Inferior parietal cortex (tissue), 1 donor: ENCODE data around the gene SRGAP3.
A peak's percentile ranks its signal among the peaks of the same experiment; 100 is the strongest.

ENCODE experiments used
- DNase-seq: peaks from one replicate; pipeline ENCODE4 v3.0.0-alpha.2; 2016; ENCODE audit errors: extremely low spot score

SRGAP3 gene

DNA sequence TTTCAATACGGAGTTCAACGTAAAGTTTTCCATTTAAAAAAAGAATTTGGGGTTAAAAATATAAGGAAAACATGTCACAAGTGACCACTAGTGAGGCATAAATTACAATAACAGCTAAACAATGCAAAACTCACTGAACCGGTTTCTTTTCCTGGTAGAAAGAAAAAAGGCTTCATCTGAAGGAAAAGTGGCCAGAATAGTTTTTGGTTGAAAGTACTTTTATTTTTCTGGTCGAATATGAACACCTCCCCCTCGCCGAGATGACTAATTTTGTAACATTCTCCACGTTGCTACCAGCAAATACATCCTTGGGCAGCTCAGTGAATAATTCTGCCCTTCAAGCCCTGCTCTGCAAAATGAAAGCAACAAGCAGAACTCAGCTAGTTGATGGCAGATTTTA lies 3.9 kb upstream of the SRGAP3 start:
- DNase-seq, result no peak

DNA sequence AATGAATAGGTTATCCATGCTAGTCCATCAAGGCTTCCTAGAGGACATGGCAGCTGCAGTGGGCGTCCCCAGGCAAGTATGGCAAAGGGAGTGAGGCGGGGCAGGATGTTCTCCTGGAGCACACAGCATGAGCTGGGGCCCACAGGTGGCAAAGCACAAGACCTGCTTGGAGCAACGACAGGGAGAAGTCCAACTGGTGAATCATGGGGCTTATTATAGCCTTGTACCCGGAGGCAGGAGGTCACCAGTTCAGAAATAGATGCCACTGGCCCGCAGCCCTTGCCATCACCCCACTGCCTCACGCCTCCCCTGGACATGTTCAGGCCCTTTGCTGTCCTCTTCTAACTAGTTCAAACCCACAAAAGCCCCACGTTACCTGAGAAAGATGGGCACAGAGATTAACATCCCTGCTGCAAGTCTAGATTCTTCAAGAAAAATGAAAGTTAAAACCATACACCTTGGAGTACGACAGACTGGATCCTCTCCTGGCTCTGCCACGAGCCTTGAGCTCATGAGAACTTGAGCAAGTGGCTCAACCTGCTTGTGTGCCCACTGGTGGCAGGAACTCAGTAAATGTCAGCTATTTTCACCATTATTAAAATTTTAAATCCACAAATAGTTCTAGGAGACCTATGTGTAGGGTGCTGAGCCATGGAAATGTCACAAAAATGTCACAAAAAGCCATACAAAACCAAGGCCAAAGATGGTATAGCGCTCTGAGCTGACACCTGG lies 1.8 kb upstream of the SRGAP3 start:
- no peak for DNase-seq

DNA sequence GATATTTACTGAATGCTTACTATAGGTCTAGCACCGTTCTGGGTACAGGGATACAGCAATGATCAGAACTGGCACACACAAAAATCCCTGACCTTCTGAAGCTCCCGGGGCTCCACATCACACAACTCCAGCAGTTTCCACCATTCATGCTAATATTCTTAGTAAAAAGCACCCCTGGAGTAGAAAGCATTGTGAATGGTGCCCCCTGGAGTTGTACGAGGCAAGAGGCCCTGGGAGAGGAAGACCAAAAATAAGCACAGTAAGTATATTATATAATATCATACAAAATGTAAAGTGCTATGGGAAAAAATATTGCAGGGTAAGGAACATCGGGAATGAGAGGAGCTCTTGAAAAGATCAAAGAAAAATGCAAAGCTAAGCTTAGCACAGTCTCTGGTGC lies 790 bp upstream of the SRGAP3 start:
- peak; percentile 59 for DNase-seq

DNA sequence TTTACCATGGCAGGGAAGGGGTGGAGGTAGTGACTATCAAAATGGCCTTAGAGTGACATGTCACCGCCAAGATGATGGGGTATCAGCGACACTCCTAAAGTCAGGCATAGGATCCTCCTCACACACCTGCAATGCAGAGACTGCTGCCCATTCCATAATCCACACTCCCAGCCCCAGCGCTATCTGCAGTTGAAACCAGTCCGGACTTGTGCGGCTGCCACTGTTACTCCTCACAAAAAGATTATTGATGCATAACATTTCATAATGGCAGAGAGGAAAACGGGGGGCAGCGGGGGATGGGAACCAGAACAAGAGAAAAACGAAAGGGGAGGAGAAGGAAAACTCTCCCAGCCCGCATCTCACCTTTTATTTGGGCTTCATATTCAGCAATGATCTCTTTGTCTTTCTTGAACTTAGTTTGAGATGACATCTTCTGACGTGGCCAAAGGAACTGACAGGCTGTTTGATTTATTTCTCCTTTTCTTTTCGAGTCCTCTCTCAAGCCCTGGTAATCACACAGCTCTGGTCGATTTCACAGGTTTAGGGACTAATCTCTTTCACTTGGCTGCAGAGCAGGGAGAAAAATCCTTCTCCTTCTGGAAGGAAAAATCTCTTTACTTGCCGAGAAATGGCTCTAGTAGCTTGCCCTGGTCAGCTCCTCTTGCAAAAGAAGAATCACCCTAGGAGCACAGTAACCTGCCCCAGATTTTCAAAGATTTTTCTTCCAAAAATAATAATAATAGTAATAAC lies 749 bp downstream of the SRGAP3 start:
- no peak for DNase-seq

DNA sequence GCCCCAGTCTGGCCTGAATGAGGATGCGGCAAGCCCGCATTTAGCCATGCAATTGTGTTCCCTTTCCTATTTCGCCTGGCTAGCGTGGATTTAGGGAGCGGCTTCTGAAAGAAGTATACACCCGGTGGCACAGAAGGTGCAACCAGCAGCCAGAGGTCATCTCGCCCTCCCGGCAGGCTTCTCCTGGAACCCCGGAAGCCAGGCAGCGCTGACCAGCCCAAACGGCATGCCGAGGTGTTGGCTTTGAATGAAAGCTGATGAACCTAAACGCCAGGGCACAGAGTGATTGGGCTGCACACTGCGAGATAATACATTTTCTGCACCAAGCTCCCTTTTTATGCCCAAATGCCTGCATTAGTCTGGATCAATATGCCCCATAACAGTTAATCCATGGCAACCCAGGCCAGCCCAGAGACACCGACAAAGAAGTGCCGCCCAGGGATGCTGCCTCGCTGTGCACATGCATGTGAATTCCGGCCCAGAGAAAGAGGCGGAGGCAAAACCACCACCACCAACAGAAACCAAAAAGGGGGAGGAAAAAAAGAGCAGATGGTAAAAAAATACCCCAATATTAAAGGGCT lies 1.4 kb downstream of the SRGAP3 start:
- DNase-seq, result no peak

DNA sequence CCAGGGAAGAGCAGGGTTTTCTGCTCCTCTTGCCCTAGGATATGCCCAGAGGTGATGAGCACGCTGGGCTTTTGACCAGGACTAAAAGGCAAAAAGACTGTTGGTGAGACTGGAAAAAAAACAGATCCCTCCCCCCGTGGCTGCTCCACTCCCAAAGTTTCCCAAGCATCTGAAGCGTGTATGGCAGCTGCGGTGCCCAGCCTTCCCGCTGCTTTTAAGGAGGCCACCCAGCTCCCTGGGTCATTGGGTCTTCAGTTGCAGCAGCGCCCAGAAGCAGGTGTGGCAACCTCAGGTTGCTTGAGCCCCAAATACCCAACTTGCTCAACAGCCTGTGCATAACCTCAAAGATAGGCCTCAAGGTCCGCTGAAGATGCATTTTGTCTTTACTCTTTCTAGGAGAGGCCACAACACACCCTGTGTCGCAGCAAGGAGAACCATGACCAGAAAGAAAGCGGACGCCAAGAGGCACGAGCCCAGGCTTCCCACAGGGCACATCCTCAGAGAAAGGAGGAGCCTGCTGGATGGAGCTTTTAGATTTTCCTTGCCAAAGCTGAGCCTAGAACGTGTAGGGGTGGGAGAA lies 2.0 kb downstream of the SRGAP3 start:
- DNase-seq, result no peak

DNA sequence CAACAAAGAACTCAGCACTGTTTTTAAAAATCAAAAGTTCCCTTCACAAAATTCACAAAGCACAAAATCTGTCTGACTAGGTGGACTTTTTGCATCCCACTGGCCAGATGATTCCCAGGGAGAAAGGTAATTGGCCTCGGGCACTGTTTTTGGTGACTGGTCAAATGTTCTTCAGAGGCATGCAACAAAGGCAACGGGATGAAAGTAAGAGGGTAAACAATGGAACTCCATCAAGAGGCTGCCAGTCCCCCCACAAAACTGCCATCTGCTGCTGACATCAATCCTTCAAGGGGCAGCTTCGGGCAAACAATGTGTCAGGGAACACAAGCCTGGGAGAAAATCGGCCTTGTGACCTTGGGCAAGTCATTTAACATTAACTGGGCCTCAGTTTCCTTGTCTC lies 3.3 kb downstream of the SRGAP3 start:
- no peak for DNase-seq

DNA sequence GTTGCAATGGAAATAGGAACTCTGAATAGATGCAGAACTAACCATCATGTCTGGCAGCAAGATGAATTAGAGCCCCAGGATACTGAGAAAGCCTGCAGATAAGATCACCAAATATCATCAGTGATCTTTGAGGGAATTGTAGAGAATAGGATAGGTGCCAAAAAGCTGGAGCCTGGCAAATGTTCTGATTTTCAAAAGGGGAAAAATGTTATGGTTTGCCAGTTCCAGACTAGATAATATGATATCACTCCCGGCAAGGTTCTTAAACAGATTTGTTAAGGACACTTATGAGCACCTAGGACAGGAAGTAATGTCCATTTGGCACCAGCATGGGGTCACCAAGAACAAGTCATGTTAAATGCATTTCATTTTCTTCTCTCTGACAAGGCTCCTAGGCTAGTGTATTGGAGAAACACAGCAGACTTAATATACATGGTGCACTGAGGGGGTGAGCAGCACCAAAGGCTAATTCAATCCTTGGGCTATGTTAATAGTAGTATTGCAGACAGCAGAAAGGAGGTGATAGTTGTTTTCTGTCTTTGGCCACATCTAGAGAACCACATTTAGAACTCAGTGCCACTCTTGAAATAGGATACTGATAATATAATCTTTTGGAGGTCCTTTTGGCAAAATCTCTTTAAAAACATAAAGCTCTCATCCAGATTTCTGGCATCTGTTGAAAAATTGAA lies 4.8 kb downstream of the SRGAP3 start:
- DNase-seq, result no peak

DNA sequence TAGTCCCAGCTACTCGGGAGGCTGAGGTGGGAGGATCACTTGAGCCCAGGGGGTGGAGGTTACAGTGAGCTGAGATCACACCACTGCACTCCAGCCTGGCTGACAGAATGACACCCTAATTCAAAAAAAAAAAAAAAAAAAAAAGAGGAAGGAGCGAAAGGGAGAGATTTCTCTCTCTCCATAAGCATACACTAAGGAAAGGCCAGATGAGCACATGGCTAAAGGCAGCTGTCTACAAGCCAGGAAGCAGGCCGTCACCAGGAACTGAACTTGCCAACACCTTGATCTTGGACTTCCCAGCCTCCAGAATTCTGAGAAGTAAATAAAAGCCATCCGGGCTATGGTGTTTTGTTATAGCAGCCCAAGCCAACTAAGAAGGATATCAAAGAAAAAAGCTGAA lies 7.5 kb downstream of the SRGAP3 start:
- no peak for DNase-seq

DNA sequence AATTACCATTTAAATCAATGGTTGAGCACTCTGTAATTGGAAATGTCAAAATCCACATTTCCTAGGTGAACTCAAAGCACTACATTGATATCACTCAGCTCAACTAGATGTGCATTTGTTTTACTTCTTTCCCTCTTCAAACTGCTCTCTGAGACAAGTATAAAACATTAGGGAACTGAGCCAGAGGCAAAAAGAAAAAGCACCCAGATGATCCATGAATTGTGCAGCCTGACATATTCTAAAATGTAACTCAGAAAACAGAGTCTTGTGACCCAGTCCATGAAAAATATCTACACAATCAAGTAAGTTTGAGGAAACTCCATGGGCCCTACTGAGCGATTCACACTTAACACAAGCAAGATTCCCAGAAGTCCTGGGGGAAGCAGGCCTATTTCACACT lies 9.8 kb downstream of the SRGAP3 start:
- DNase-seq, result no peak

DNA sequence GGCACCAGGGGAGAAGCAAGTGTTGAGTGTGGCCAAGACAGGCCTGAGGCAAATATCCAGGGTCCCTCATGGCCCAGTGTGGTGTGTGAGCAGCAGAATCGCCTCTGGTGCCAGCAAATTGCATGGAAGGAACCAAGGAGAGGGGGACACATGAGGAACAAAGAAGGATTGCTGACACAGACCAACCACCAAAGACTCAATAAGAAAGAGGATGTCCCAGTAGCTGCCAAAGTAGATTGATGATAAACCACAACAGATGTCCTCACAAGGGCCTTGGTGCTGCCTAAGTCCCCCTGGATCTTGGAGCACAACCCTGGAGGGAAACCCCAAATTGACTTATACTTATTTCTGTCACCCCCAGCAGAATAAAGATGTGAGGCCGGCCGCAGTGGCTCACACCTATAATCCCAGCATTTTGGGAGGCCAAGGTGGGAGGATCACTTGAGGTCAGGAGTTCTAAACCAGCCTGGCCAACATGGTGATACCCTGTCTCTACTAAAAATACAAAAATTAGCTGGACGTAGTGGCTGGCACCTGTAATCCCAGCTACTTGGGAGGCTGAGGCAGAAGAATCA lies 10.6 kb downstream of the SRGAP3 start:
- DNase-seq, result no peak

DNA sequence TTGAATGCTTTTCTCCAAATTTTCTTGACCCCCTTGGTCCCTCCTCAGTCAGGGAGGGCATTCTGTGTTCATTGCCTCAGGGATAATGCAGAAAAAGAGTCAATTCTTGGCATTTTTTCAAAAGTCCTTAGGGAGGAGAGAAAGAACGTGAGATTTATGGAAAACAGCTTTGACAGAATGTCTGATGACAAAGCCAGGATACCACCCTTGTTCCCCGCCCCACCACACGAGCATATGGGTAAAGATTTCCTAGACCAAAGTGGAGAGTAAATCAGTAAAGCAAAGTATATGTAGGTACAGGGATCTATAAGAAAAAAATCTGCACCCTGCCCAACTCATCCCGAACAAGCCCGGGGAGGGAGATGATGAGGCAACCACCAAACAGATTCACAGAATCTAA lies 11.2 kb downstream of the SRGAP3 start:
- no peak for DNase-seq

DNA sequence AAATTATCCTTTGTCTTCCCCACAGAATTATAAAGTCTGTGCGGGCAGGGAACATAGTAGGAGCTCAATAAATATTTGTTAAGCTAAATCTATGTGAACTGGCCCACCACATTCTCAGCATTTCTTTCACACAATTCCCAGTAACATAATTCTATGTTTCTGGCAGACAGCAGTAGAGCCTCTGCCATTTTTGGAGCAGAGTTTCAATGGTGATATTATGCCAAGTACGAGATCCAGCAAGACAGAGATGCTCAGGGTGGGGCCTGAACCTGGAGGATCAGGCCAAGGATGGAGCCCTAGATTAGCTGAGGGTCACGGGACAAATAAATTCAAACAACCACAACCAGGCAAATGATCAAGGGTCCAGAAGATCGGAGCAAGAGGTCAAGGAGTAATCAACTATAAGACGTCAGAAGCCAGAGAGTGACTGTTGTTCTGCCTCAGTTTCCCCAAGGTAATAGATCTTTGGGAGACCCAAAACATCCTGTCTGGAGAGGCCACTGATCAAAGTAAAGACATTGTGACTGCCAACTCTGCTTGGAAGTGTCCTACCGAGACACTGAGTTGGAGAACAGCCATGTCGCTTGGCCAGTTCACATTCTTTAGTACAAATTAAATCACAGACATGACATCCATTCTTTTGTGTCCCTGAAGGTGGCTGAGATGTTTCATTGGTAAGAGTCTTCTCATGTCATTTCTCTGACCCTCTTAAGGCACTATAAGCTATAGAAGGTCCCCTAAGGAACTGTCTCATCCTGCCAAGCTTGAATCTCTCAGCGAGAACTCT lies 15.4 kb downstream of the SRGAP3 start:
- DNase-seq, result no peak

DNA sequence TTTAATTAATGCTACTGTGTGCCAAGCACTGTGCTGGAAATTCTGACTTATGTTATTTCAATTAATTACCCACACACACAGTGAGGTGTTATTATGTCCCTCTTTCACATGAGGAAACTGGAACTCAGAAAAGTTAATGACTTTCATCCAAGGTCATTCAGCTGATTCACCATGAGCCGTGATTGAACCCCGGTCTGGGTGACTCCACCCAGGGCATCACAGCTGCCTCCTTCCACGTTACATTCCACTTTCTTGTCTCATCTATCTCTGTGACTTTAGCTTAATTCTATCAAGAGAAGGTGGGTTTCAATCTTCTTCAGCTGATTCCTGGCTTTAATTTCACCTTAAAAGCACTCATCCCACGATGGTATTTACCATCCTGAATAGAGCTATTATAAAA lies 16.3 kb downstream of the SRGAP3 start:
- no peak for DNase-seq

DNA sequence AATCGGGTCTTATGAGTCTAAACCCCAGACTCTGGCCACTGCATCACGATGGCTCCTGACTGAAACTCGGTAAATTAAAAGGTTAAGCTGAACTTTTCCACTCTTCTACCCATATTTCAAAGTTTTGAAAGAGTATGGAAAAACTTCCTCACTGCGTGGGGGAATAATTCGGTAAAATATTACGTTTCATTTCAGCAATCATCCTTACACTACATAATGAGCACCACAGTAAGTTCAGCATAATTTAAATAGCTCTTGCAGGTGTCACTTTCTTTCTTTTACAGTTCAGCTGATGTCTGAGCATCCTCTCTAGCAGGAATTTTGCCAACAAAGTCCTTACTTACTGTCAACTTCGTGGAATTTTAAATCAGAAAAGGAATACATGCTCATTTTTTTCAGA lies 17.5 kb downstream of the SRGAP3 start:
- no peak for DNase-seq

DNA sequence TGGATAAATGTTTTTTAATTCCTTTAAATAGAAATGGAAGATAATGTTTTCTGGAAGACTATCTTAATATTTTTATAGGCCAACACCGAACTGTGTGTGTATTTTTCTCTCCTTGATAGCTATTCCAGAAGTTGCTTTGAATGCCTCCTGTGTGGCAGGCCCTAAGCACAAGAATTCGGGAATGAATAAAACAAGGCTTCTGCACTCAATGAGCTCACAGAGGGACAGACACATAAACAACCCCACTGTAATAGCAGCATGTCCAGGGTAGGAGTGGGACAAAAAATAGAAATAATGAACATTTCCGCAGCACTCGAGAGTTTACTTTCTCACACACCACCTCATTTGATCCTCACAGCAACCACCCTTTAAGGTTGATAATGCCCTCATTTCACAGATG lies 18.0 kb downstream of the SRGAP3 start:
- DNase-seq, result no peak

DNA sequence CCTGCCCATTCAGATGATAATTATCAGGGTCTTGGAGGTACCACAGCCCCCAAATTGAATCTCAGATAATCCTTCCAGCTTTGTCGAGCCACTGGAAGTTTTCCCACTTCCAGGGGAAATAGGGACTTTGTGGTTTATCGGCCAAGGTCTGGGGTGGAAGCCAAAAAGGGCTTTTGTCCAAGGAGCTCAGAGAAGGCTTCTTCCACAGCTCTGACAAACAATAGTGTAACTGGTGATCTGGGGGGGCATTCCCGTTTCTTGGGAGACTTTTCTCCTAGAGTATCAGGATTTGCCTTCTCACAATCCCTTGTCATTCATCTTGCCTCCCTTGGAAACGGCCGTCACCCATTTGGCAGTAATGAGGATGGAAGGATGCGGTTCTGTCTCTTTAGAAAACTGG lies 18.4 kb downstream of the SRGAP3 start:
- DNase-seq, result no peak

DNA sequence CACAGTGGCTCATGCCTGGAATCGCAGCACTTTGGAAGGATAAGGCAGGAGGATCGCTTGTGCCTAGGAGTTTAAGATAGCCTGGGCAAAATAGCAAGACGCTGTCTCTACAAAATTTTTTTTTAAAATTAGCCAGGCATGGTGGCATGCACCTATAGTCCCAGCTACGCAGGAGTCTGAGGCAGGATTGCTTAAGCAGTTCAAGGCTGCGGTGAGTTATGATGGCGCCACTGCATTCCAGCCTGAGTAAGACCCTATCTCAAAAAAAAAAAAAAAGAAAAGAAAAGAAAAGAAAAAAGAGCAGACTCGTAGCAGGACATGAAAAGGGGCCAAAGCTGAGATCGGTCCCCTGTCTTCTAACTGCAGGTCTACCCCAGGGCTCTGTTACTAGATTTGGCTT lies 18.9 kb downstream of the SRGAP3 start:
- no peak for DNase-seq

DNA sequence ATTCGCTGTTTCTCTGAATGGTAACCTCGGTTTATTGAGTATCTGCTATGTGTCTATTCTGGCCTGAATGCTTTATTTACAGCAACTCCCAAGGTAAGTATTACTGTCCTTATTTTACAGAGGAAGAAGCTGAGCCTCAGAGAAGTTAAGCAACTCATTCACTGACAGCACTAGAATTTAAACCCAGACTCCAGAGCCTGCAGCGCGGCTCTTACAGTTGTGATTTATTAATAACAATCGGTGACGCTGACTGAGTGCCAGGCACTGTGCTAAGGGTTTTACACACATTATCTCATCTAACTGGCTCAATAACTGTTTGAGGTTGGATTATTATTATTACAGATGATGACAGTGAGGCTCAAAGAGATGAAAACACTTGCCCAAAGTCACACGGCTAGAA lies 19.6 kb downstream of the SRGAP3 start:
- no peak for DNase-seq

DNA sequence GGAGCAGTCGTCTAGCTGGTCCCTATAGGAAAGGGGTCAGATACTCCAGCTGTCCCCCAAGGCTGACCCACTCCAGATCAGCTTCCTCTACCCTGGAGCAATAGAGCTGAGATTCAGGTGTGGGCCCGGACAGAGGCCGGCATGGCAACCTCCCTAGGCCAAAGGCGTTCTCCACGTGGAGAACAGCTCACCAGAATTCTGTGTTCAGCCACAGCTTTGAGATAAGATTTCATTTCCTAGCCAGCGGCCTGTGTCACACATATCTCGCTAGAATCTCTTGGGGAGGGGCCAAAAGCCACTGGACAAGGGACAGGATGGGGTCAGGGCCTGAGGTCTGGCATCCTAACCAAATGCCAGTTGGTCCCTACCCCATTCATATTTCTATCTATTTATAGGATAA lies 20.1 kb downstream of the SRGAP3 start:
- no peak for DNase-seq

DNA sequence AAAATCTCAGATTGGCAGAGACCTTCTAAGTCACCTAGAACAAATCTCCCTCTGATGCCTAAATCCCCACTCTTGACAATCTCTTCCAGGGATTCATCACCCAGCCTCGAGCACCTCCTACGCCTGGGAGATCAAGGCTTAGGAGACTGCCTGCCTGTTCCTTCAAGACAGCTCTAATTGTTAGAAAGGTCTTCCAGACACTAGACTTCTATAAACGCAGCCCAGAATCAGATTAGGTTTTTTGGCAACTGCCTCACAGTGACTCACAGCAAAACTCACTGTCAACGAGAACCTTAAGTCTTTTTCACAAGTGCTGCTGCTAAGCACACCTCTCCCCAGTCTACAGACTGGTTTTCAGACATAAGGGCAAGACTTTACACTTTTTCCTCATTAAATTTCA lies 23.1 kb downstream of the SRGAP3 start:
- no peak for DNase-seq
